ENCODE data around the gene JMJD1C.

JMJD1C gene

GRCh38 chr10:63424576-63424975 is 41.2 kb downstream of the JMJD1C start:
- H3K4me3 ChIP-seq (replicated peaks; ENCODE audit: low read depth, low read length): no peak overlapping the region
- TF ChIP-seq CTCF (IDR thresholded peaks at IDR 0.05; ENCODE audit: low read length, missing control alignments): no peak
- DNase-seq (ENCODE audit: low read depth): no peak

GRCh38 chr10:63423494-63423893 is 42.3 kb downstream of the JMJD1C start:
- no peak overlapping the region for H3K4me3 ChIP-seq (replicated peaks; ENCODE audit: low read depth, low read length)
- no peak for TF ChIP-seq CTCF (IDR thresholded peaks at IDR 0.05; ENCODE audit: low read length, missing control alignments)
- peak; percentile 48 for DNase-seq (ENCODE audit: low read depth)

GRCh38 chr10:63421591-63421990 is 44.2 kb downstream of the JMJD1C start:
- H3K4me3 ChIP-seq (replicated peaks; ENCODE audit: low read depth, low read length): no peak overlapping the region
- DNase-seq (ENCODE audit: low read depth): no peak
- TF ChIP-seq CTCF (IDR thresholded peaks at IDR 0.05; ENCODE audit: low read length, missing control alignments): no peak

GRCh38 chr10:63416376-63416775 is 49.4 kb downstream of the JMJD1C start:
- no peak overlapping the region for H3K4me3 ChIP-seq (replicated peaks; ENCODE audit: low read depth, low read length)
- no peak for TF ChIP-seq CTCF (IDR thresholded peaks at IDR 0.05; ENCODE audit: low read length, missing control alignments)
- no peak for DNase-seq (ENCODE audit: low read depth)

- H3K4me3 ChIP-seq (replicated peaks; ENCODE audit: low read depth, low read length): no peak overlapping the region
- DNase-seq (ENCODE audit: low read depth): no peak
- no peak for TF ChIP-seq CTCF (IDR thresholded peaks at IDR 0.05; ENCODE audit: low read length, missing control alignments)
Measured at GRCh38 chr10:63415640-63416244, 50.0 kb downstream of the JMJD1C start.

- H3K4me3 ChIP-seq (replicated peaks; ENCODE audit: low read depth, low read length): no peak overlapping the region
Measured at GRCh38 chr10:63414481-63415260, 51.1 kb downstream of the JMJD1C start.

More at GRCh38 chr10:63414481-63415260, 51.1 kb downstream of the JMJD1C start:
- no peak for DNase-seq (ENCODE audit: low read depth)
- TF ChIP-seq CTCF (IDR thresholded peaks at IDR 0.05; ENCODE audit: low read length, missing control alignments): no peak
